Measurements from ENCODE around the gene ATM.
"Not testable (repeated sequence)": the region's sequence is repeated elsewhere in the genome, so short reads cannot be mapped to it uniquely, and the experiment has no call there.

Gene ATM

DNA sequence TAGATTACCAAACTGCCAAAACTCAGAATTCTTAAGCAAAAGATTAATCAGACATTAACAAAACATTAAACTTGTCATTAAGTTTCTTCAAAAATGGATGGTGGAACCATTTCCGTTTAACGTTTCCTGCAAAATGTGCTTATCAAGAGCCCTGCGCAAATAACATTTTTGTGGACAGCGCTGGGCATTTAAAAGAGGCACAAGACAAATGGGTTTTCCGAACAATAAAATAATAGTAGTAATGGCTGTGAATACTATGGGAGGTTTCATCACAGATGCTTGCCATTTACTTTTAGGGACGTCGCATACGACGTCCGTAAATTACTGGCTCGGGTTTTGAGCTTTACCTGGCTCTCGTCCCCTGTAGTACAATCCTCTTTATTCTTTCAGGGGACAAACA is 1.5 kb upstream of the ATM start:
- no peak for DNase-seq

DNA sequence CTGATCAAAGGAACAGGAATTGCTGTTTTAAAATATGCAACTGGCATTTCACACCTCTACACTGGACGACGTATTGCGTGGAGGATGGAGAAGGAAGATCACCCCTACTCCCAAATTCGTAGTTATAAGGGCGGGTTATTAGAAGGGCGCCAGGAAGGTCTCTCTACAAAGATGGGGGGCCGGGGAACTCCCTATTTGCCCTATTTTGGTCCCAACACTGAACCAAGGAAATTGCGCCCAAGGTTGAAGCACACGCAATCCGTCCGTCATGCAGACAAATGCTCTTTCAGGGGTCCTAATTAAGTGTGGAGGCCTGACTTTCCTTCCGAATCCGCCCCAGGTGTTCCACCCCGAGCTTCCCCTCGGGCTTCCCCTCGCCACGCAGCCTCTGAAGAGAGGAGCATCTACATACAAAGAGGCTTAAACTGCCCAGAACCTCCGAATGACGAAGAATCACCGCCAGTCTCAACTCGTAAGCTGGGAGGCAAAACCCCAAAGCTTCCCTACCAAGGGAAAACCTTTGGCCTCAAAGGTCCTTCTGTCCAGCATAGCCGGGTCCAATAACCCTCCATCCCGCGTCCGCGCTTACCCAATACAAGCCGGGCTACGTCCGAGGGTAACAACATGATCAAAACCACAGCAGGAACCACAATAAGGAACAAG is 825 bp upstream of the ATM start:
- no peak for DNase-seq

DNA sequence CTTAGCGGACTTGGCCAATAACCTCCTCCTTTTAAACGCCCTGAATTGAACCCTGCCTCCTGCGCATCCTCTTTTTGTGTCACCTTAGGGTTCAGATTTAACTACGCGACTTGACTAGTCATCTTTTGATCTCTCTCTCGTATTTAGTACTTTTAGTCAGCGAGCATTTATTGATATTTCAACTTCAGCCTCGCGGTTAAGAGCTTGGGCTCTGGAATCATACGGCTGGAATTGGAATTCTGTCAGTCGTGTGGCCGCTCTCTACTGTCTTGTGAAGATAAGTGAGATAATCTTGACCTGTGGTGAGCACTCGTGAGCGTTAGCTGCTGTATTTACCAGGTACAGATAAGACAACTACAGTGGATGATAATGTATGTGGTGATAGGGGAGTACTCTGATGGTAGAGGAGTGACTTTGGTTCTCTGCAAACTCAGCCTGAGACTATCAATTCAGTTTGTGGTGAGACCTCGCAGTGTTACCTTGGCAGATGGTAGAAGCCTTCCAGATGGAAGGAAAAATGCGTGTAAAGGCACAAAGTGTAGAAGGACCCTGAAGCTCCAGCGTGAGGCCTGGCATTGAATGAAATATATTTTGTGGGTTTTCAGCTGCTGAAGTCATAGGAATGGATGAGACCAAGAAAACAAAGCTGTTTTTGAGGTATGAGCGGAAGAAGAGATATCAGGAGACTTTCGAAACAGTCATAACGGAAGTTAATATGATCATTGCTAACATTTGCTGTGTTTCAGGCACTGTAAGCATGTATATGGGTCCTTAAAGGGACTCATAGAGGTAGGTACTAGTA is 682 bp downstream of the ATM start:
- DNase-seq = peak; percentile 68 to 71

DNA sequence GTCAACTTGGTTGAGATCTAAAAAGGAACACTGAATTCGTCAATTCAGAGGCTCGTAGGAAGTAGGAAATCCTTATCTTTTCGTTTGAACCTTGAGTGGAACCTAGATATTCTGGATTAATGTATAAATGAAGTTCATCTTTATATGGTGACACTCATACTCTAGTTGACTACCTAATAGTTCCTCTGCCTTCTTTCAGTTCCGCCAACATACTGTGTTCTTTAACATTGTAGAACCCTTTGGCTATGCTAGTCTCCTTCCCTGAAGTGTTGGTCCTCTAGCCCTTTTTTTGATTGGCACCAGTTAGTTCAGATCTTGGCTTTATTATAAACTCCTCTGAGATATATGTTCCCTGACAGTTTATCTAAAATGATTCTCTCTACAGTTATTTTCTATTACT is 1.5 kb downstream of the ATM start:
- no peak for DNase-seq

DNA sequence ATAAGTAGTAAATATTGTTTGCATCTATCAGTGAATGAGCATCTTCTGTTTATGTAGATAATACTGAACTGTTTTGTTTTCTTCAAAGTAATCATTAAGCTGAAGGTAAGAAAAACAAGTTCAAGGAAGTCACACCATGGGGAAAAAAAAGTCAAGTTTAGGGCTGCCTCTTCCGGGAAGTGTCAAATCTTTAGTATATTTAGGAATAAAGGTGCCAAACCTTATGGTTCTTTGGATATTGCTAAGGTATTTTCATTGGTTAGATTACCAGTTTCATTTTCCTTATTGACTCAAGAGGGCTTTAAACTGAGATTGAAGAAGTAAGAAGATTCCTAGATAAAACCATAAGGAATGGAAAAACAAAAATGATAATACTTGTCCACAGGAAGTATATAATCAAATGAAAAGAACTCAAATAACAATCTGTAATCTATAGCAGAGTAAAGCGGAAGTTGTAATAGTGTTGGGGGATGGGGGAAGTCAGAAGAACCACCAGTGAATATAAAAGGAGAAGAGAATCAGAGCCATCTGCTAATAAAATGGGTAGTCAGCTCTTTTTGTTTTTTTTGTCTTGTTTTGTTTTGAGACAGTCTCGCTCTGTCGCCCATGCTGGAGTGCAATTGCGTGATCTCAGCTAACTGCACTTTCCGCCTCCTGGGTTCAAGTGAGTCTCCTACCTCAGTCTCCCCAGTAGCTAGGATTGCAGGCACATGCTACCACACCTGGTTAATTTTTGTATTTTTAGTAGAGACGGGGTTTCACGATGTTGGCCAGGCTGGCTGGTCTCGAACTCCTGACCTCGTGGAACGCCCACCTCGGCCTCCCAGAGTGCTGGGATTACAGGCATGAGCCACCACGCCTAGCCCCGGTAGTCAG is 2.3 kb downstream of the ATM start:
- DNase-seq = peak; percentile 59 to 60

DNA sequence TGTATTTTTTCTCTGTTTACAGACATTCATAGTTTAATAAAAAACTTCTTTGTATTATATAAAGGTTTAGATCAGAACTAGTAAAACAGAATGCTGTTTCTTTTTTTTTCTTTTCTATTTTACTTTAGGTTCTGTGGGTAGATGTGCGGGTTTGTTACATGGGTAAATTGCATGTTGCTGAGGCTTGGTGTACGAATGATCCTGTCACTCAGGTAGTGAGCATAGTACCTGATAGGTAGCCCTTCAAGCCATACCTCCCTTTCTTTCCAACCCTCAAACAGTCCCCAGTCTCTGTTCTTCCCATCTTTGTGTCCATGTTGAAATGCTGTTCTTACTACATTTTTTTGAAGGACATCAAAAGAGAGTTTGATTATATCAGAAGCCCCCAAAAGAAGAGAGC is 3.2 kb downstream of the ATM start:
- DNase-seq = no peak

DNA sequence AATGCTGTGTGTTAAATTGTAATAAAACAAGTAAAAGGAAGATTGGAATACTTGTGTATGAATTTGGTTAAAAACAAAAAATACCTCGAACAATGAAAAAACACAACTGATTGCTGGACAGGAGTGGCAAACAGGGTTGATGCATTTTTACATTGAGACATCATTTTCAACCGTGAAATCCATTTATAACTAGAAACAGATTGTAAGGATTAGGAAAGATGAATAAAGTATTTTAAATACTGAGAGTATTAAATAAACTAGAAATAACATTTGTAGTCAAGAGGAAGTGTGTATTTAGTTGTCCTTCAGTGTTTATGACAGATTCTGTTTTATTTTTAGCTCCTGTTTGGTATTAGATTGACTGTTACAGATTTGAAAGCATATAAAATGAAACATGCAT is 5.4 kb downstream of the ATM start:
- DNase-seq = no peak

DNA sequence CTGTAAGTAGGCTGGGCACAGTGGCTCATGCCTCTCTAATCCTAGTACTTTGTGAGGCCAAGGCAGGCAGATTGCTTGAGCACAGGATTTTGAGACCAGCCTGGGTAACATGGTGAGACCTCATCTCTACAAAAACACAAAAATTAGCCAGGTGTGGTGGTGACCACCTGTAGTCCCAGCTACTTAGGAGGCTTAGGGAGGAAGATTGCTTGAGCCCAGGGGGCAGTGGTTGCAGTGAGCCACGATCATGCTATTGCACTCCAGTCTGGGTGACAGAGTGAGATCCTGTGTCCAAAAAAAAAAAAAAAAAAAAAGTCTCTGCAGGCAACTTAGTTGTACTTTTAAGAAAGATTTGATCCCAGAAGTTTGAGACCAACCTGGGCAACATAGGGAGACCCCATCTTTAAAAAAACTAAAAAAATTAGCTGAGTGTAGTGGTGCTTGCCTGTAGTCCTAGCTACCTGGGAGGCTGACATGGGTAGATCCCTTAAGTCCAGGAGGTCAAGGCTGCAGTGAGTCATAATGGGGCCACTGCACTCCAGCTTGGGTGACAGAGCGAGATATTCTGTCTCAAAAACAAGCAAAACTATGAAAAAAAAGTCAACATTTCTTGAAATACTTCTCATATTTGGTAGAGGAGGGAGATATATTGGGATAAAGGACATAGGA is 10.5 kb downstream of the ATM start:
- no peak for DNase-seq

DNA sequence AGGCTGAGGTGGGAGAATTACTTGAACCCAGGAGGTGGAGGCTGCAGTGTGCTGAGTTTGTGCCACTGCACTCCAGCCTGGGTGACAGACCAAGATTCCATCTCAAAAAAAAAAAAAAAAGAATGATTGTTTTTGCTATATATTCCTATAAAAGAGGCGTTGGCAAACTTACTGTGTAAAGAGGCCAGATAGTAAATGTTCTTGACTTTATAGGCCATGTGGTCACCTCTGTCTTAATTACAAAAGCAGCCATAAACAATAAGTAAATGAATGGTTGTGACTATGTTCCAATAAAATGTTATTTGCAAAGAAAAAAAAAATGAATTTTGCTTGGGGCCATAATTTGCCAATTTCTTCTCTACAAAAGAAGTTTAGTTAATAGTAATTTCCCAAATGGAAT is 12.3 kb downstream of the ATM start:
- no peak for DNase-seq

DNA sequence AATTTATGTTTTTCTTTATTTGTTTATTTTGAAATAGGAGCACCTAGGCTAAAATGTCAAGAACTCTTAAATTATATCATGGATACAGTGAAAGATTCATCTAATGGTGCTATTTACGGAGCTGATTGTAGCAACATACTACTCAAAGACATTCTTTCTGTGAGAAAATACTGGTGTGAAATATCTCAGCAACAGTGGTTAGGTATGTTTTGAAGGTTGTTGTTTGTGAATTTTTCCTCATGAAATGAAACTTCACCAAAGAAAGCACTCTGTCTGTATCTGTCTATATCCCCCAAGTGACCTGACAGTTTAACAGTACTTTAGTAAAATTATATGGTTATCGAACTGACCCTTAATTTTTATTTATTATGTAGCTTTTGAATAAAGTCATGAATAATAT is 12.8 kb downstream of the ATM start:
- no peak for DNase-seq

DNA sequence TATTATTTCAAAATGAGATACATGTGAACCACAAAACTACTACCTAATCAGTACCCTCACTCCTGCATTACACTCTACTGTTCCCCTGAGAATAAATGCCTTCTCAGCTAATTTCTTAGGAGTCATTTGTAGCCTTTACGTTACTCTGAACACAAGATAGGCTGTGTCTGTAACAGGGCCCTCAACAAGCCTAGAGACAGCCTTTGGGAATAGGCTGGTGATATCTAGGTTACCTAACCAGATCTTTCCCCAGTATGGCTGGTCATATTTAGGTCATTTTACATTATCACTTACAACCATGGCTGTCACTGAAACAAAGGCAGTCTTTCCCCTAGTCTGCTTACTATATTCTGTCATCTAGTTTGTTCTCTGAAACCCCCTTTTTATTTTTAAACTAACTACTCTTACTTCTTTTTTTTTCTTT is 14.2 kb downstream of the ATM start:
- DNase-seq = no peak

DNA sequence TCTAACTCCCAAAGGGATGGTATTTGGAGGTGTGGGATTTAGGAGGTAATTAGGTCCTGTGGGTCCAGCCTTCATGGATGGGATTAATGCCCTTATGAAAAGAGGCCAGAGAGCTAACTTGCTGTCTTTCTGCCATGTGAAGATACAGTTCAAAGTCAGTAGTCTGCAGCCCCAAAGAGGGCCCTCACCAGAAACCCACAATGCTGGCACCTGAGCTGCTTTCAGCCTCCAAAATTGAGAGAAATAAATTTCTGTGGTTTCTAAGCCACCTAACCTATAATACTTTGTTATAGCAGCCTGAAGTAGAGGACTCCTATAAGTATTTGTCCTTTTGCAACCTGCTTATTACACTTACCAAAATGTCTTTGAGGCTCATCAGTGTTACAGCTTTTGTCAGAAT is 16.2 kb downstream of the ATM start:
- DNase-seq = no peak

DNA sequence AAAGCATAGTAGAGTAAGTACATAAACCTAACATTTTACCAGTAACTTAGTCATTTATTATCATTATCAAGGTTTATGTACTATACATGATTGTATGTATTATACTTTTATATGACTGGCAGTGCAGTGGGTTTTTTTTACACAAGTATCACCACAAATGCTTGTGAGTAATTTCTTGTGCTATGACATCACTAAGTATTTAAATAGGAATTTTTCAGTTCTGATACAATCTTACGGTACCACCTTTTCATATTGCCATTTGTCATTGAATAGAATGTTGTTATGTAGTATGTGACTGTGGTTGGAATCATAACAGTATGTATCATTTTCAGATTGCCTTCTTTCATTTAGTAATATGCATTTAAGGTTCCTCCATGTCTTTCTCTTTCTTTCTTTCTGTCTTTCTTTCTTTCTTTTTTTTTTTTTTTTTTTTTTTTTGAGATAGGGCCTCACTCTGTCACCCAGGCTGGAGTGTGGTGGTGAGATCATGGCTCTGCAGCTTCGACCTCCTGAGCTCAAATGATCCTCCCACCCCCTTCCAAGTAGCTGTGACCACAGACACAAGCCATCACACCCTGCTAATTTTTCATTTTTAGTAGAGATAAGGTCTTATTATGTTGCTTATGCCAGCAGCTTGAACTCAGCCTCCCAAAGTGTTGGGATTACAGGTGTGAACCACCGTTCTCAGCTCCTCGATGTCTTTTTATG is 18.6 kb downstream of the ATM start:
- DNase-seq = peak; percentile 40 to 63

DNA sequence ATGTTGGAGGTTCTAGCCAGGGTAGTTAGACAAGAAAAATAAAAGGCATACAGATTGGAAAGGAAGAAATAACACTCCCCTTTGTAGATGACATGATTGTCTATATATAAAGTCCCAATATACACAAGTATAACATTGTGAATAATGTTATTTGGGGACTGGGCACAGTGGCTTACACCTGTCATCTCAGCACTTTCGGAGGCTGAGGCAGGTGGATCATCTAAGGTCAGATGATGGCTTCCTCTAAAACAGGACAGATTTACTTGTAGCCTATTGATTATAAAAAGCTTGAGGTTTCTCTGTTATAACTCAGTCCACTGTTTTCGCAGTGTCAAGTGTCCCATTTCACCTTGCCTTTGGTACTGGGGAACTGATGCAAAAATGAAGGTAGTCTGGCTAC is 19.6 kb downstream of the ATM start:
- DNase-seq = no peak

DNA sequence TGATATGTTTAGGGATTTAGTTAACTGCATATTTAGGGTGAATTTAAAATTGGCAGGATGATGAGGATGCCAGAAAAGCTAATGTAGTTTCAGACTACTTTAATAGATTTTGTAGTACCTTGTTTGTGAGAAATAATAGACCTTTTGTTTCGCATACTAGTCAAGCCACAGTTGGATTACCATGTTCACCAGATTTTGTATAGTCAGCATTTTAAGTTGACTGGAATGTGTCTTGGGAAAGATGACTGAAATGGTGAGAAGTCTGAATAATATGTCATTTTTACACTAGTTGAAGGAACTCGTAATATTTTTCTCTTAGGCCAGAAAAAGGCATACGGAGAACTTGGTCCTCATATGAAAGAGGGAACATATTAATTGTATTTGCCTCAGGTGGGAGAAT is 23.4 kb downstream of the ATM start:
- DNase-seq = no peak

DNA sequence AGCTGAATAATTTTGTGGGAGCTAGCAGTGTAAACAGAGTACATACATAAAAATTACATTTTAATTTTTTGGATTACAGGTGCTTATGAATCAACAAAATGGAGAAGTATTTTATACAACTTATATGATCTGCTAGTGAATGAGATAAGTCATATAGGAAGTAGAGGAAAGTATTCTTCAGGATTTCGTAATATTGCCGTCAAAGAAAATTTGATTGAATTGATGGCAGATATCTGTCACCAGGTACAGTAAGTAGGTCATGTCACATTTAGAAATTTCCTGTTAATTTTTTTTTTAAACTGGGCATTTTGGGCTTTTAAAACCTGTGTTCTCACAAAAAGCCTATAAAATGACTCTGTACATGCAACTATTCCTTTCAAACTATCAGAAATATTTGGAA is 24.0 kb downstream of the ATM start:
- DNase-seq = no peak

DNA sequence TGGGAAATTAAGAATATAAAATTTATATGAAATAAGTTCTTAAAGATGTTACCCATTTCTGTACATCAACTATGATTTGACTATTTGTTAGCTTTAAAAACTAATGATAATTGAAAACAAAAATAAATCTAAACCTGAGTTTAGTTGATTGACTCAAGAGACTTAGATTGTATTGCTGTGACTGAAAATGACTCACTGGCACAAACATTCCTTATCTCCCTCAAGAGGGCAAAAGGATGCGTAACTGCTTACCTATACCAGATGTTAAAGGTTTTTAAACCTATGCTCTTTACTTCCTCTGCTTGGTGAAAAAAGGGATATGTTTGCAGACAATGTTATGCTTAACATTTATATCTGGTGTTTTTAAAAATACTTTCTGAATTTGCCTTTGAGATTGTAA is 30.3 kb downstream of the ATM start:
- no peak for DNase-seq

DNA sequence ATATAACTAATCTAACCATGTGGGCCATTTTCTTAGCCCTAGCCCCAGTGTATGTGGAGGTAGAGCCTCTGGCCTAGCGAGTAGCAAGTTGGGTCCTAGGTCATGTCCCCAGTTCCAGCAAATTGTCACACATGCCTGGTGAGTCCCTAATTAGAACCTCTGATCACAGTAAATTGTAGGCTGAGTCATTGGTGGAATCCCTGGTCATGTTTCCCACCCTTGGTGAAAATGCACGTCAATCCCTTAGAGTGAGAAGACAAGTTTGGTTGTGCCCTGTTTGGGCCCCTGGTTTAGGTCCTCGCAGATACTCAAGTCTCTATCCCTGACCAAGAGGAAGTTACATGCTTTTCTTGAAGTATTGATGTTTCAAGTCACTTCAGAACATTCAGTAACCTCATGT is 46.7 kb downstream of the ATM start:
- DNase-seq = no peak

DNA sequence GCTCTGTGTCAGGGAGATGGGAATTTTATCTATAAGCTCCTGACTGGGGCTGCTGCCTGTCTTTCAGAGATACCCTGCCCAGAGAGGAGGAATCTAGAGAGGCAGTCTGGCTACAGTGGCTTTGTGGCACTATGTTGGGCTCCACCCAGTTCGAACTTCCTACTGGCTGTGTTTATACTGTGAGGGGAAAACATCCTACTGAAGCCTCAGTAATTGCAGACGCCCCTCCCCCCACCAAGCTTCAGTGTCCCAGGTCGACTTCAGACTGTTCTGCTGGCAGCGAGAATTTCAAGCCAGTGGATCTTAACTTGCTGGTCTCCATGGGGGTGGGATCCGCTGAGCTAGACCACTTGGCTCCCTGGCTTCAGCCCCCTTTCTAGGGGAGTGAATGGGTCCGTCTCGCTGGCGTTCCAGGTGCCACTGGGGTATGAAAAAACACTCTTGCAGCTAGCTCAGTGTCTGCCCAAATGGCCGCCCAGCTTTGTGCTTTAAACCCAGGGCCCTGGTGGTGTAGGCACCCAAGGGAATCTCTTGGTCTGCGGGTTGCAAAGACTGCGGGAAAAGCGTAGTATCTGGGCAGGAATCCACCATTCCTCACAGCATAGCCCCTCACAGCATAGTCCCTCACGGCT is 54.2 kb downstream of the ATM start:
- DNase-seq = not testable (repeated sequence)

DNA sequence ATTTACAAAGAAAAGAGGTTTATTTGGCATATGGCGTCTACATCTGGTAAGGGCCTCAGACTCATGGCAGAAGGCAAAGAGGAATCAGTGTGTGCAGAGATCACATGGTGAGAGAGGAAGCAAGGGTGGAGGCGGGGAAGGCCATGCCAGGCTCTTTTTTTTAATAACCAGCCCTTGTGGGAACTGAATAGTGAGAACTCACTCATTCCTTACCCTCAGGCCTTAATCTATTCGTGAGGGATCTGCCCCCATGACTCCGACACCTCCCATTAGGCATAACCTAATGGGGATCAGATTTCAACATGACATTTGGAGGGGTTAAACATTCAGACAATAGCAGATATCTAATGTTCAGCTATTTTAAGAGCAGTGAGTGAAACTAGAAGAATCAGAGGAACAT is 55.7 kb downstream of the ATM start:
- no peak for DNase-seq

DNA sequence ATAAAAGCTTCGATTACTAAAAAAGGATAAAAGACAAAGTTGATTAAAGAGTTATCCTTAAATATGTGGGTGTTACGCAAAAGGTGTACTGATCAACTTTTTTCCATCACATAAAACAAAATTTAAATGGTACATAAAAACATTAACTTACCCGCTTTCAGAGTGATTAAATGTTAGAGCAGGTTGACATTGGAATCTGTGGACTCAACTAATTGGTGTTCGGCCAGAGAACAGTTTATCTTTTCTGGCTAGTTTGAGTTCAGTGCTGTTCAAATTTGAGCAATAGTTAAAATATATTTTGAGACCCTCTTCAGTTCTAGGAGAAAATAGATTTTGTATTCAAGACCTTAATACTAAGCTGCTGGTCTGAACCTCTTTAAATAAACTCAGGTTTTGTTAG is 56.1 kb downstream of the ATM start:
- no peak for DNase-seq

DNA sequence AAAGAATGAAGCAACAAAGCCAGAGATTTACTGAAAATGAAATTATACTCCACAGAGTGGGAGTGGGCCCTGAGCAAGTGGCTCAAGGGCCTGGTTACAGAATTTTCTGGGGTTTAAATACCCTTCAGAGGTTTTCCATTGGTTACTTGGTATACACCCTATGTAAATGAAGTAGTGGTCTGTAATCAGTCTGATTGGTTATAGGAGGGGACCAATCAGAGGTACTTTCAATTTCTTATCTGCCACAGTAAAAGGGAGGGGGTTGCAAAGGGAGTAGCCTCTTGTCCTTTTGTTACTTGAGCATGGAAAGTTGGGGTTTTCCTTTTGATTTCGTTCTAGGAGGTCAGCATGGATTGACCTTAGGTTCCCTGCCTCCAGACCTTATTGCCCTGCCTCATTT is 63.5 kb downstream of the ATM start:
- DNase-seq = no peak

Measured in activated T-cell treated with anti-CD3 and anti-CD28 coated beads, Interleukin-2, amount 50 U/mL, for 48 hours (primary cell).